Osteocyte (in vitro differentiated cells): ENCODE measurements around the gene LLPH. TPM values are rescaled to one million over a fixed set of nuclear protein-coding genes. Genes with fewer than 3 reads are reported as not detected.

ENCODE experiments used
- DNase-seq: peaks from one replicate; pipeline ENCODE4 v3.0.0; 2021; ENCODE audit warnings: mixed read lengths; ENCODE audit not compliant: unreplicated experiment; ENCODE audit errors: extremely low spot score
- H3K27ac Mint-ChIP-seq: one replicate; pipeline ENCODE4 v1.8.0; 2021; ENCODE audit warnings: mild to moderate bottlenecking, mixed read lengths; ENCODE audit not compliant: unreplicated experiment
- H3K27me3 Mint-ChIP-seq: one replicate; pipeline ENCODE4 v1.8.0; 2021; ENCODE audit warnings: mixed read lengths; ENCODE audit not compliant: unreplicated experiment
- H3K36me3 Mint-ChIP-seq: one replicate; pipeline ENCODE4 v1.8.0; 2021; ENCODE audit warnings: mixed read lengths; ENCODE audit not compliant: unreplicated experiment
- H3K4me1 Mint-ChIP-seq: one replicate; pipeline ENCODE4 v1.8.0; 2021; ENCODE audit warnings: mixed read lengths; ENCODE audit not compliant: unreplicated experiment
- H3K4me3 Mint-ChIP-seq: one replicate; pipeline ENCODE4 v1.8.0; 2021; ENCODE audit warnings: mild to moderate bottlenecking, moderate library complexity, mixed read lengths; ENCODE audit not compliant: unreplicated experiment
- H3K9me3 Mint-ChIP-seq: one replicate; pipeline ENCODE4 v1.8.0; 2021; ENCODE audit warnings: mixed read lengths; ENCODE audit not compliant: unreplicated experiment
- total RNA-seq: library from RNA; stranded (reverse); gene quantifications from 2 replicates; pipeline ENCODE4 v1.2.1, GENCODE V29; 2021
- TF ChIP-seq, protein P1 (sequence below): fragments of 200-600 bp; sonication (generic); IDR thresholded peaks from 2 replicates; pipeline ENCODE4 v1.5.0; 2021; ENCODE audit warnings: antibody characterized with exemption, mild to moderate bottlenecking, moderate library complexity

The LLPH gene
- total RNA-seq, 1 donor from 2014 or later = 25.1 TPM

DNA sequence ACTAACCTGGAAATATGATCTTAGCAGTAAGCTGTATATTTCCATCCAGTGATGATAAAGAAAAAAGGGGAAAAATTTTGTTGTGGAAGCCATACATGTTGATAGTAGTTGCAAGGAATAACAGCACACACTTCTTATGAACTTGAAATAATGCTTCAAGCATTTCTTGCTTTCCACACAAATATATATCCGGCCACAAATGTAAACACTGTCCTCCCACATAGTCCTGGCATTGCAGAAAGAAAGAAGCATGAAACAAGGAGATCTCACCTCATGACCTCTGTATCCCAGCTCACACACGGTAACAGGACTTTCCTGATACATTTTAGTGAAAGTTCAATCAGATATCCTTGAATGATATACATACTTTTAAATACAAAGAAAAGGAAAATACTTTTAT is 56.0 kb downstream of the LLPH start:
- no peak overlapping the region for H3K4me3 Mint-ChIP-seq
- H3K4me1 Mint-ChIP-seq = peaks cover 10% of the 10 kb centered on the region
- H3K27me3 Mint-ChIP-seq = no peaks in the 10 kb centered on the region
- no peaks in the 10 kb centered on the region for H3K9me3 Mint-ChIP-seq
- no peak for DNase-seq
- H3K27ac Mint-ChIP-seq = no peak overlapping the region
- TF ChIP-seq, protein P1, sequence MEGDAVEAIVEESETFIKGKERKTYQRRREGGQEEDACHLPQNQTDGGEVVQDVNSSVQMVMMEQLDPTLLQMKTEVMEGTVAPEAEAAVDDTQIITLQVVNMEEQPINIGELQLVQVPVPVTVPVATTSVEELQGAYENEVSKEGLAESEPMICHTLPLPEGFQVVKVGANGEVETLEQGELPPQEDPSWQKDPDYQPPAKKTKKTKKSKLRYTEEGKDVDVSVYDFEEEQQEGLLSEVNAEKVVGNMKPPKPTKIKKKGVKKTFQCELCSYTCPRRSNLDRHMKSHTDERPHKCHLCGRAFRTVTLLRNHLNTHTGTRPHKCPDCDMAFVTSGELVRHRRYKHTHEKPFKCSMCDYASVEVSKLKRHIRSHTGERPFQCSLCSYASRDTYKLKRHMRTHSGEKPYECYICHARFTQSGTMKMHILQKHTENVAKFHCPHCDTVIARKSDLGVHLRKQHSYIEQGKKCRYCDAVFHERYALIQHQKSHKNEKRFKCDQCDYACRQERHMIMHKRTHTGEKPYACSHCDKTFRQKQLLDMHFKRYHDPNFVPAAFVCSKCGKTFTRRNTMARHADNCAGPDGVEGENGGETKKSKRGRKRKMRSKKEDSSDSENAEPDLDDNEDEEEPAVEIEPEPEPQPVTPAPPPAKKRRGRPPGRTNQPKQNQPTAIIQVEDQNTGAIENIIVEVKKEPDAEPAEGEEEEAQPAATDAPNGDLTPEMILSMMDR = no peak
- no peaks in the 10 kb centered on the region for H3K36me3 Mint-ChIP-seq

DNA sequence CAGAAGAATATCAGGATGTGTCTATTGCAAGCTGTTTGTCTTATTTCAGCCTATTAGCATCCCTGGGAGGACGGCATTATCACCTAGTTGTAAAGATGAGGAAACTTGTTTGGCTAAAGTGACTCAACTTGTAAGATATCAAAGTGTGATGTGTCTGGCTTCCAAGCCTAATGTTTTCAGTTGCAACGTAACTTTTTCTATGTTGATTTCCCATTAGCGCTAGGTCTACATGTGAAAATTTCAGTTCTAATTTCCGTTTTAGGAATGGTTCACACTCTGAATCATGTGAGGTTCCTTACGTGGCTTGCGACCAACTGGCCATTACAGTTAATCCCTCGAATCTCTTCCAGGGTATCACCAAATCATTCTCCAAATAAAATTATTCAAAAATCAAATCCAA is 58.0 kb downstream of the LLPH start:
- H3K4me3 Mint-ChIP-seq = no peak overlapping the region
- no peaks in the 10 kb centered on the region for H3K9me3 Mint-ChIP-seq
- TF ChIP-seq, protein P1 = no peak
- H3K36me3 Mint-ChIP-seq = no peaks in the 10 kb centered on the region
- H3K4me1 Mint-ChIP-seq = peaks cover 10% of the 10 kb centered on the region
- H3K27me3 Mint-ChIP-seq = no peaks in the 10 kb centered on the region
- DNase-seq = no peak
- H3K27ac Mint-ChIP-seq = no peak overlapping the region

DNA sequence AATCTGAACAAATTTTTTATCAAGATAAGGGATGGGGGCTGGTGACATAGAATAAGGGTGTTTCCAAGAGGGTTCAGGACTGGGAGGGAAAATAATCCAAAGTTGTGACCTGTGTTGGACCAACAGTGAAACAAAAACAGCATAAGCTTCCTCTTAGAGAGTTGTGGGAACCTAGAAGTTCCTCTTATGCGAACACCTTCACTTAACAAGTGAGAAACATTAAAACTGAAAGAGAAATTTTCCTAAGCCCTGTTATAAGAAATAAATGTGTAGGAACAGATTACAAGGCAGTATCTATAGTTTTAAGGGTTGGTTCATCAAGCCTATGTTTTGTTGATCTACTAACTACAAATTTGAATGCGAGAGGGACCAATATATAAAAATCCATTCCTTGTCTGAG is 58.4 kb downstream of the LLPH start:
- Mint-ChIP-seq H3K9me3 (no peaks in the 10 kb centered on the region), H3K27ac (no peak overlapping the region), H3K36me3 (no peaks in the 10 kb centered on the region), H3K4me3 (no peak overlapping the region), H3K4me1 (peaks cover 13% of the 10 kb centered on the region), H3K27me3 (no peaks in the 10 kb centered on the region)
- TF ChIP-seq, protein P1 = no peak
- DNase-seq = no peak

DNA sequence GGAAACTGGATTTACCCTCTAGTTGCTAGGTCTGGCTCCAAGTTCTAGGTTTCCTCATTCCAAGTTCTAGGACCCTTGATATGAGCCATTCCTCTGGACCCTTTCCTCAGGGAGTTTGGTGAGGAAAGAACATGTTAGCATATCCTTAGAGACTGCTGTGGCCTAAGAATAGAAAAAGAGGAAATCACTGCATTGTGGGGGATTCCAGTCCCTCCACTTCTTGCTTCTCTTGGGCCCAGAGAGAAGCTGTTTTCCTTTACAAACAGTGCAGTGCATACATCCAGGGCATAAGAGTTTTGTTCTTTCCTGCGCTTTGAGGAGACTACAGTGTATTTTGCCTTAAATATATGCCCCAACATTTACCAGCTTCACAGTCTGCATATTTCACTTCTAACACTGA is 59.0 kb downstream of the LLPH start:
- Mint-ChIP-seq H3K9me3 (no peaks in the 10 kb centered on the region), H3K4me3 (no peak overlapping the region)
- DNase-seq = no peak

DNA sequence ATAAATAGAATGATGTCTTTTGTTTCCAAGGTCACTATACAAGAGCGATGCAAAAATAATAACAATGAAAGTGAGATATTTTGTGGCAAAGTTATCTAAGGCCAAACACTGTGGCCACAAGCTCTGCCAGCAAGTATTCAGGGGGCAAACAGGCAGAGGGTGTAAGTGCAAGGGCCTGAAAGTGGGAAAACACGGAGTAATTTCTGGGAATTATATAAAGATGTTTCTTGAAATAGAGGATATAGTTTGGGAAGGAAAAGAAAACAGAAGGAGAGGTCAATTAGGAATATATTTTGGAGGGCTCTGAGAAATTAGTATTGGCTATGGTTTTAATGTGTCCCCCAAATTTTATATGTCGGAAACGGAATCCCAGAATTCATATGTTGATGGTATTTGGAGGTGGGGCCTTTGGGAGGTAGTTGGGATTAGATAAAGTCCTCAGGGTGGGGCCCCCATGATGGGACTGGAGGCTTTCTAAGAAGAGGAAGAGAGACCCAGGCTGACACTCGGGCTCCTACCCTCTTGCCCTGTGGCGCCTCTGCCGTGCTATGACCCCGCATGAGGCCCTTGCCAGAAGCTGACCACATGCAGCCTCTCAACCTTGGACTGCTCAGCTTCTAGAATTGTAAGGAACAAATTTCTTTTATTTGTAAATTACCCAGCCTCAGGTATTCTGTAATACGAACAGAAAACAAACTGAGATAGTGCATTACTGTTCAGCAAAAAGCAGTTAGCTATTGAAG is 60.0 kb downstream of the LLPH start:
- Mint-ChIP-seq H3K4me3 (no peak overlapping the region), H3K27ac (no peak overlapping the region), H3K9me3 (no peaks in the 10 kb centered on the region), H3K4me1 (peaks cover 29% of the 10 kb centered on the region), H3K27me3 (no peaks in the 10 kb centered on the region), H3K36me3 (no peaks in the 10 kb centered on the region)
- TF ChIP-seq, protein P1 = no peak
- DNase-seq = no peak

More for the DNA sequence above, 59.0 kb downstream of the LLPH start:
- TF ChIP-seq, protein P1 = no peak
- Mint-ChIP-seq H3K27me3 (no peaks in the 10 kb centered on the region), H3K27ac (no peak overlapping the region), H3K4me1 (peaks cover 19% of the 10 kb centered on the region), H3K36me3 (no peaks in the 10 kb centered on the region)
